Activated T-helper 1 cell treated with Interleukin-2 at 50 U/mL for 16 hours (primary cell): ENCODE measurements around the gene CACNA1B.
"Not testable (repeated sequence)": the region's sequence is repeated elsewhere in the genome, so short reads cannot be mapped to it uniquely, and the experiment has no call there.

Experiments
- DNase-seq: peaks from one replicate; pipeline ENCODE4 v3.0.0-alpha.2; 2020; ENCODE audit warnings: low read depth

The CACNA1B gene

DNA sequence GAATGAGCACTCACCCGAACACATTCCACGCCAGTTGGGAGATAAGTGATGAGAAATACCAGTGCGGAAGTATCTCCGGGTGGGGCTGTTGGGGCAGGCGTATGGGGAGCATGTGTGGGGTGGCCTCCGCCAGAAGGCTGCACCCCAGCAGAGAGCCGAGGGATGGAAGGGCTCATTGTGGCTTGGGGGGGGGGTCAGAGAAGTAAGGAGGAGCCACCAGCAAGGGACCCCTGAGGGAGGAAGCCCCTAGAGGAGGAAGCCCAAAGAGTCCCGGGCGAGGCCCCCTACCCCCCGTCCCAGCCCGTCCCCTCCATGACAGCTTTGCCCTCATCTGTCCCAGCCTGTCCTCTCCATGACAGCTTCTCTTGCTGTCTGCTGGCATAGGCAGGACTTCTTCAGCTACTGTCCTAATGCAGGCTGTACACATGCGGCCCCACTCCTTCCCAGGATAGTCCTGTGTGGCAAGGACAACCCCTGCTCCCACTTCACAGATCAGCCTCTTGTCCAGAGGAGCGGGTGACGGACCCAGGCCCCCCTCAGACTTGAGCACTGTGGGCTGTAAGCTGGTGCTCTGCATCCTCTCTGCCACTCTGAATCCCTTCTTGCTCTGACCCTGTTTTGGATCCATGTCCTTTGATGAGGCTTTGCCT, 239.6 kb downstream of the CACNA1B start:
- DNase-seq = no peak

DNA sequence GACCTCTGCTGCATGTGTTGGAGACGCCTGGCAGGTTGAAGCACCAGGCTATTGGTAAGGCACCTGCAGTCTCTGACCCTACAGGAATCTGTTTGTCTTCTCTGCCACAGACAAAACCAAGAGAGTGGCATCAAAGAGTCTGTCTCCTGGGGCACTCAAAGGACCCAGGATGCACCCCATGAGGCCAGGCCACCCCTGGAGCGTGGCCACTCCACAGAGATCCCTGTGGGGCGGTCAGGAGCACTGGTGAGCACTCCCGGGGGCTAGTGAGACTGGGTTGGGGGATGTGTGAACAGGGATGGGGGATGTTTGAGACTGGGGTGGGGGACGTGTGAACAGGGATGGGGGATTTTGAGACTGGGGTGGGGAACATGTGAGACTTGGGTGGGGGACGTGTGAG, 240.3 kb downstream of the CACNA1B start:
- no peak for DNase-seq

DNA sequence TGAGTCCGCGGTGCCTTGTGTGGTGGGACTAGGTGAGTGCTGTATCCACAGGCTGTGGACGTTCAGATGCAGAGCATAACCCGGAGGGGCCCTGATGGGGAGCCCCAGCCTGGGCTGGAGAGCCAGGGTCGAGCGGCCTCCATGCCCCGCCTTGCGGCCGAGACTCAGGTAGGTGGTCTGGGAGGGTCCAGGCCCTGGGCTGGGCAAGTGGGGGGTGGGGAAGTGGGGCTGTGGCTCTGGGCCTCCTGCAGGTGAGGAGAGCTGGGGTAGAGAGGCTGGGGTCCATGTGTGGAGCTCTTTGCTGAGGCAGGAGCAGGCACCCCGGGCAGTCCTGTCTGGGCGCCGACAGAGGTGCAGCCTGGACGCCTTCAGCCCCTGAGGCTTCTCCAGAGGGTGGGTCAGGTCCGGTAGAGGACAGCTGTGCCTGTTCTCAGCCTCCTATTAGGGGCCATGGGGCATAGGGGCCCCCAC, 241.1 kb downstream of the CACNA1B start:
- DNase-seq = no peak

DNA sequence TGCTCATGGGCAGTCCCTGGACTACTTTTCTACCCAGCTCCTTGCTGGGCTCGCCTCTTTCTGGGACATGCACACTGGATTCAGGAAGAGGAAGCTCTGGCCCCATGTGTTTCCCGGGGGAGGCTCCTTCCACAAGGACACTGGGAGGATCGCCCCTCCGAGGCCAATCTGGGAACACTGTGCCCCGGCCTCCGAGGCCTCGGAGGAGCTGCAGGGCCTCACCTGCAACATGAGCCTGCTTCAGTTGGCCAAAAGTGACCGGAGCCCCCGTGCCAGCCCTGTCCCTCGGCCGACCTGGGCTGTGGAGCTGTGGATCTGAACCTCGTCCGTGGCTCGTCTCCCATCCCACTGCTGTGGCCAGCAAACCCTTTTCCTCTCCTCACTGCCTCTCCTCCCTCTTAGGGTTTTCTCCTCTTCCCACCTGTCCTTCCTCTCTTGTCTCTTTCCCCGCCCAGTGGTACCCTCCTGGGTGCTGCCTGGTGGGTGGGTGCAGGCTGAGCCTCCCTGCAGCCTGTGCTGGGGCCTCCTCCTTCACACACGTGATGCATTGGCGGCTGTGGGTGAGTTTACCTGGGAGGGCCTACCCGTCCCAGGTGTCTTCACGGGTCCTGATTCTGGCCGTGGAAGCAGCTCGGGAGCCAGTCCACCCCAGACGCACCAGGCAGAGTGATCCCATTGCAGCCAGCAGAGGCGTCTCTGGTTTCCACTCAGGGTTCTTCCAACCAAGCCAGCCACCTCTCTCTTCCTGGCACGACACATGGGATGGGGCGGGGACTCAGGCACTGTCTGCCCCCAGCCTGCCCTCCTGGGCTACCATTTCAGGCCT, 241.8 kb downstream of the CACNA1B start:
- no peak for DNase-seq

DNA sequence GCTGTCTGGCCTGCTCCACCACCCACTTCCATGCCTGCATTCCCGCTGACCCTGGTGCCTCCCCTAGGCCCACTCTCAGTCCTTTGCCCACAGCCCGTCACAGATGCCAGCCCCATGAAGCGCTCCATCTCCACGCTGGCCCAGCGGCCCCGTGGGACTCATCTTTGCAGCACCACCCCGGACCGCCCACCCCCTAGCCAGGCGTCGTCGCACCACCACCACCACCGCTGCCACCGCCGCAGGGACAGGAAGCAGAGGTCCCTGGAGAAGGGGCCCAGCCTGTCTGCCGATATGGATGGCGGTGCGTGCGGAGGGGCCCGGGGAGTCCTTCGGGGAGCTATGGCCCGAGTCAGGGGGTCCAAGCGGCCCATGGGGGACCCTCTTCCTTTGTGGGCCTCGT, 242.5 kb downstream of the CACNA1B start:
- DNase-seq = no peak

DNA sequence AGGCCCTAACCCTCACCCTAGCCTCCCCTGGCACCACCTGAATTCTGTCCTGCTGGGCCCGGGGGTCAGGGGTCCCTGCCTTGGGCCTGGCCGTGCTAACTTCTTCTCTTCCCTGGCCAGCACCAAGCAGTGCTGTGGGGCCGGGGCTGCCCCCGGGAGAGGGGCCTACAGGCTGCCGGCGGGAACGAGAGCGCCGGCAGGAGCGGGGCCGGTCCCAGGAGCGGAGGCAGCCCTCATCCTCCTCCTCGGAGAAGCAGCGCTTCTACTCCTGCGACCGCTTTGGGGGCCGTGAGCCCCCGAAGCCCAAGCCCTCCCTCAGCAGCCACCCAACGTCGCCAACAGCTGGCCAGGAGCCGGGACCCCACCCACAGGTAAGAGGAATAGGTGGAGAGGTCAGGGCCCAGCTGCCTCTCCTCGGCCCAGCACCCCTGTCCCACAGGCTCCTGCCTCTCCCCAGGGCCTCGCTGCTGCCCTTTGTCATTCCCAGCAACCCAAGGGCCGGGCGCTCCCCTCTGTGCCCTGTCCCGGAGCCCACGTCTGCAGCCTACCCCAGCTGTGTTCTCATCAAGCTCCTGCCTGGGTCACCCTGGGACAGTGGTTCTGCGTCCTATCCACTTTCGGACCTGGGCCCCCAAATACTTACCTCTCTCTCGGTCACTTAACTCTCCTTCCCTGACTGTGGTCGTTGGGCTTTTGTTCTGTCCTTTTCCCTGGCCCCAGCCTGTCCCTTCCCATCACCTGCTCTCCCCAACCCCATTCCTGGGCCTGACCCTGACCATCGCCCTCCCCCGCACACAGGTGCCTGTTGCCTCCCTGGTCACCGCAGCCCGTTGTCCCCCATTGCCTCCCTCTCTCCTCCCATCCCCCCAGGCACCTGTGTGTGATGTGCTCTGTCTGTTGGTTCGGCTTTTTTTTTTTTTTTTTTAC, 243.2 kb downstream of the CACNA1B start:
- DNase-seq = no peak

DNA sequence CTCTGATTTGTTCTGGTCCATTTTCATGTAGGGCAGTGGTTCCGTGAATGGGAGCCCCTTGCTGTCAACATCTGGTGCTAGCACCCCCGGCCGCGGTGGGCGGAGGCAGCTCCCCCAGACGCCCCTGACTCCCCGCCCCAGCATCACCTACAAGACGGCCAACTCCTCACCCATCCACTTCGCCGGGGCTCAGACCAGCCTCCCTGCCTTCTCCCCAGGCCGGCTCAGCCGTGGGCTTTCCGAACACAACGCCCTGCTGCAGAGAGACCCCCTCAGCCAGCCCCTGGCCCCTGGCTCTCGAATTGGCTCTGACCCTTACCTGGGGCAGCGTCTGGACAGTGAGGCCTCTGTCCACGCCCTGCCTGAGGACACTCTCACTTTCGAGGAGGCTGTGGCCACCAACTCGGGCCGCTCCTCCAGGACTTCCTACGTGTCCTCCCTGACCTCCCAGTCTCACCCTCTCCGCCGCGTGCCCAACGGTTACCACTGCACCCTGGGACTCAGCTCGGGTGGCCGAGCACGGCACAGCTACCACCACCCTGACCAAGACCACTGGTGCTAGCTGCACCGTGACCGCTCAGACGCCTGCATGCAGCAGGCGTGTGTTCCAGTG, 244.0 kb downstream of the CACNA1B start:
- no peak for DNase-seq

DNA sequence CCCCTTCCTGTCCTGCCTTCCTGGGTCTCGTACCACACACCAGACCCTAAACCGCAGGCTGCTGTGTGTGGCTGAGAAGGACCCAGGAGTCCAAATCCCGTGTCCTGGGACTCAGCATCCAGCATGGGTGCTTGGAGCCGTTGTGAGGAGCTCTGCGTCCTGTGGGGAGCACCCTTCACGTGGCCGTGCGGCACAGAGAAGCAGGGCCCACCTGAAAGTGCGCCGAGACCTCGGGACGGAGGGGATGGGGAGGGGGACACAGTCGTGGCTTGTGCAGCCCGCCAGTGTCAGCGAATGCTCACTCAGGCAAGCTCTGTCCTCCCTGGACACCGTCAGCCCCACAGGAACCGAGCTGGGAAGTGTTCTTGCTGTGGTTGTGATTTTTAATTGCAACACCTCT, 244.6 kb downstream of the CACNA1B start:
- no peak for DNase-seq

DNA sequence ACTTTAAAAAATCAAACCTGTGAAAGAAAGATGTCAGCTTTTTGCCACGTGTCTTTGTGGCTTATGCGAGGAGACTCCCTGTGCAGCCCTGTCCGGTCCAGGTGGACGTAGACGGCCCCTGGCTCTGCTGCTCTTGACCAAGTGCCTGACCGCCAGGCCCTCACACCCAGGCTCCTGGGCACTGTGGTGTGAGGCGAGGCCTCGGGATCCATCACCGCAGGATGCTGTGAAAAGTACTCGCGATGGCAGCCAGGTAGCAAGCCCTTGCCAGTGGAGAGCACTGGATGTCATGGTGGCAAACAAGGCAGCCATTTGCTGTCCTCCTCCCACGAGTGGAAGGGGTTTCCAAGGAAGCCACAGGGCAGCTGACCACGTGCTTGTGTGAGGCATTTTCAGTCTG, 245.1 kb downstream of the CACNA1B start:
- no peak for DNase-seq

DNA sequence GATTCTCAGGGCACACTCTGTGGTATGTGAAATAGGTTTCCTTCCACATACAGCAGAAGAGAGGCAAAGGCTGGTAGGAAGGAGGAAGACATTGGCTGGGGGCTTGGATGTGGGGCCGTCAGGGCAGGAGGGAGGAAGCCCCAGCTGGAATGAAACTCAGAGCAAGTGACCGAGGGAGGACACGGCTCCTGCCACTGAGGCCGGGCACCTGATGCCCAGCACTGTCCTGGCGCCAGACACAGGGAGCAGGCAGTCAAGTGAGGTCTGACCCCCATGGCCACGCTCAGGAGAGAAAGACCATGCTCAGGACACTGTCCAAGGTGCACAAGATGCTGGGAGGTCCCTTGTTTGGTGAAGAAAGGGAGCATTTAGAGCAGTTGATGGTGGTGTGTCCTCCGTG, 245.5 kb downstream of the CACNA1B start:
- no peak for DNase-seq

DNA sequence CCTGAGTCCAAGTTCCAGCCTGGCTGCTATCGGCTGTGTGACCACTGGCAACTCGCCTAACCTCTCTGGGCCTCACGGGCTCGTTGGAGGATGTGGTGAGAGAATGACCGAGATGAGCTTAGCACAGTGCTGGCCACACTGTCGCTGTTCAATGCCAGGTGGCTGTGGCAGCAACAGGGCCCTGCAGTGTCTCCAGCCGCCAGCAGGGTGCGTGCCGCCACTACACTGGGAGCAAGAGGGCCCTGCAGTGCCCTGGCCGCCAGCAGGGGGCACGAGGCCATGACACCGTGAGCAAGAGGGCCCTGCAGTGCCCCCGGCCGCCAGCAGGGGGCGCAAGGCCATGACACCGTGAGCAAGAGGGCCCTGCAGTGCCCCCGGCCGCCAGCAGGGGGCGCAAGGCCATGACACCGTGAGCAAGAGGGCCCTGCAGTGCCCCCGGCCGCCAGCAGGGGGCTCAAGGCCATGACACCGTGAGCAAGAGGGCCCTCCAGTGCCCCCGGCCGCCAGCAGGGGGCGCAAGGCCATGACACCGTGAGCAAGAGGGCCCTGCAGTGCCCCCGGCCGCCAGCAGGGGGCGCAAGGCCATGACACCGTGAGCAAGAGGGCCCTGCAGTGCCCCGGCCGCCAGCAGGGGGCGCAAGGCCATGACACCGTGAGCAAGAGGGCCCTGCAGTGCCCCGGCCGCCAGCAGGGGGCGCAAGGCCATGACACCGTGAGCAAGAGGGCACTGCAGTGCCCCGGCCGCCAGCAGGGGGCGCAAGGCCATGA, 248.7 kb downstream of the CACNA1B start:
- not testable (repeated sequence) for DNase-seq

DNA sequence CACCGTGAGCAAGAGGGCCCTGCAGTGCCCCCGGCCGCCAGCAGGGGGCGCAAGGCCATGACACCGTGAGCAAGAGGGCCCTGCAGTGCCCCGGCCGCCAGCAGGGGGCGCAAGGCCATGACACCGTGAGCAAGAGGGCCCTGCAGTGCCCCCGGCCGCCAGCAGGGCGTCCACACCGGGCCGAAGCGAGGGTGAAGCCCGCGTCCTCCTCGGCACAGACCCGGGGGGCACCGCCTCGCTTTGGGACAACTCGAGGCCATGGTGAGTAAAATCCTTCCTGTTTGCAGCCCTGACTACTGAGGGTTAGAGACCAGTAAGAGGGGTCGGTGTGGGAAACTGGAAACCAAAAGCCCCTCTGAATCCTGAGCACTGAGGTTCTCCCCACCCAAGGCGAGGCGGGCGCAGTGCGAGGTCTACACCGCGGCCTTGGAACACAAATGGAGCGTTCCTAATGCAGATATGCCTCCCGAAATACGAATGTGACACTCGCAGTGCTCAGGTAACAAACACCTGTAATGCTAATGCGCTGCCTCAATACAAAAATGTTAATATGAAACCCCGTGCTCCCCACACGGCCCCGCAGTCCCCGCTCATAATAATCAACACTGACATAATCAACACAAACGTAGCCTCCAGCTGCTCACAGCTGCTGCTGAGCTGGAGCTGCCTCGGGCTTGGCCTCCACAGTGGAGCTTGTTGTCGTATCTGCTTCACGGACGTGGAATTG, 249.4 kb downstream of the CACNA1B start:
- DNase-seq = not testable (repeated sequence)

DNA sequence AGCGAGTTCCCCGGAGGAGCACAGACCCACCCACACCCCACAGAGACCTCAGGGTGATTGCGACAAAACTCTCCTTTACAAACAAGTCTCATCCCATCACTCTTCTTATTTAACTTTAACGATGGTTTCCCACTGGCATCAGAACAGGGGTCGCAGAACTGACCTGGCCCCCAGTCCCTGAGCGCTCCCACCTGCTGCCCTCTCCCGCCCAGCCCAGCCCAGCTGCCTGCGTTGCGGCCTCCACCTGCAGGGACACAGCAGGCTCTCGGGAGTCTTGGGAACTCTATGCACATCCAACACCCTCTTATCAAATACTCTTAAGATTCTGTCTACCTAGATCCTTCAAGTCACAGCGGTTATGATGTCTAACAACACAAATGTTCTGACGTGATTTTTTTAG, 250.4 kb downstream of the CACNA1B start:
- DNase-seq = not testable (repeated sequence)

DNA sequence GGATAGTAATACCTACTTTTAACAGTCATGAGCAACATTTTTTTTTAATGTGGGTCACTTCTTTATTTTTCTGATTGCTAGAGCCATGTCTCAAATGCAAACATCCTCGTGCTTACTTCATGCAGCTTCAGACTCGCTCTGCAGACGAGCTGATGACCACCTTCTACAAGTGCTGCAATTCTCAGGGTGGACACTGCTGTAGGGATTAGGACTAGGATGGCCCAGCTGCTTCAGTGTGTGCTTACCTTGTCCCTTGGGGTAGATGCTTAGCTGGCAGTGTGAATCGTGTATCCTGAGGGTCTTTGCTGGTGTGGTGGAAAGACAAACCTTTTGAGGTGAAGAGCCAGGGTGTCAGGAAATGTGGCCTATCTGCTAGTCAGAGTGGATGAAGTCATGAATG, 251.7 kb downstream of the CACNA1B start:
- DNase-seq = not testable (repeated sequence)

DNA sequence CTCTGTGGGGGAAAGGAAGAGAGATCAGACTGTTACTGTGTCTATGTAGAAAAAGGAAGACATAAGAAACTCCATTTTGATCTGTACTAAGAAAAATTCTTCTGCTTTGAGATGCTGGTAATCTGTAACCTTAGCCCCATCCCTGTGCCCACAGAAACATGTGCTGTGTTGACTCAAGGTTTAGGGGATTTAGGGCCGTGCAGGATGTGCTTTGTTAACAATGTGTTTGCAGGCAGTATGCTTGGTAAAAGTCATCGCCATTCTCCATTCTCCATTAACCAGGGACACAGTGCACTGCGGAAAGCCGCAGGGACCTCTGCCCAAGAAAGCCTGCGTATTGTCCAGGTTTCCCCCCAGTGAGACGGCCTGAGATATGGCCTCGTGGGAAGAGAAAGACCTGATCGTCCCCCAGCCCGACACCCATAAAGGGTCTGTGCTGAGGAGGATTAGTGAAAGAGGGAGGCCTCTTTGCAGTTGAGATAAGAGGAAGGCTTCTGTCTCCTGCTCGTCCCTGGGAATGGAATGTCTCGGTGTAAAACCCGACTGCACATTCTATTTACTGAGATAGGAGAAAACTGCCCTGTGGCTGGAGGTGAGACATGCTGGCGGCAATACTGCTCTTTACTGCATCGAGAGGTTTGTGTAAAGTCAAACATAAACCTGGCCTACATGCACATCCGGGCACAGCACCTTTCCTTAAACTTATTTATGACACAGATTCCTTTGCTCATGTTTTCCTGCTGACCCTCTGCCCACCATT, 255.5 kb downstream of the CACNA1B start:
- DNase-seq = not testable (repeated sequence)

DNA sequence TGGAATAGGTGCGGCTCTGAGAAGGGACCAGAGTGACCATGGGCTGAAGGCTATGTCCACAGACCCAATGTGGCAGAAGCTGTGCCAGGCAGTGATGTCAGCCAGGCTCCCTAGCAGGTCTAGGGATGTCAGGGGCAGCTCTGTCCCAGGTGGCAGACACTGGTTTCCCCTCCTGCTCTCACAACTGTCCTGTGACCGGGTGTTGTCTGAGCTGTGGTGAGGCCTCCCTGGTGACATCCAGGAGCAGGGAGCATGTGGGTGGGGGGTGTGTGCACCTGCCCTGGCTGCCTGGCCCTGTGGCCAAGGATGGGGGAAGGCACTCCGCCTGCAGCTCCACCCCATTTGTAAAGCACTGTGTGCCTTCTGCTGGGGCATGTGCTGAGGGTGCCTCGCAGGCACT, 257.0 kb downstream of the CACNA1B start:
- not testable (repeated sequence) for DNase-seq

DNA sequence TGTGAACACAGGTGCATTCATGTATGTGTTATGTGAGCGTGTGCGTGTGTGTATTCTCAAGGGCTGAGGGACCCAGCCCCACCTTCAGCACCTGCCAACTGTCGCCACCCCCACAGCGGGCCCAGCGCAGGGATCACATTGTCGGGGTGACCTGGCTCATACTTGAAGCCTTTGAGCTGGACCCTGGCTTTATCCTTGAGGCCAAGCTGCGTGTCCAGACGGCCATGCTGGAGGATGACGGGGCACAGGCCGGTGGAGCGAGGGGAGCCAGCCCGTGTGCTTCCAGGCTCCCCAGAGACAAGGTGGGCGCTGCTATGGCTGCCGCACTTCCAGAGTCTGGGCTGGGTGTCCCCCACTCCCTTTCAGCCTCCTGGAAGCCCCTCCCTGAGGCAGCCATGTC, 261.5 kb downstream of the CACNA1B start:
- DNase-seq = not testable (repeated sequence)

DNA sequence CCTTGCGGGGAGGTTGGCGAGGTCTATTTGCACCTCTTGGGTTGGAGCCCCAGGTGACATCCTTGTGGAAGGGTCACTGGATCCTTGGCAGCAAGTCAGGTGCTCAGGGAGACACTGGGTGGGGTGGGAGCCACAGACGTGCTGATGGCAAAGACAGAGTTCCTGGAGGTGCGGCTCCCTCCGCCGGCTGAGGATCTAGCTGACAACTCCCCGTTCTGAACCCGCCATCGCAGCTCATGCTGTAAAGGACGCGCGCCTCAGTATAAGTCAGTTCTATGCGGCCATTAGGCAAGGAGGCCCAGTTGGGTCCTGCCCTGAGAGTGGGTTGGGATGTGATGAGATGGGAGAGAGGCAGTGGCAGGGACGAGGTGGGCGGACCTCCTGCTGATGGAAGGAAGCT, 263.4 kb downstream of the CACNA1B start:
- DNase-seq = not testable (repeated sequence)

DNA sequence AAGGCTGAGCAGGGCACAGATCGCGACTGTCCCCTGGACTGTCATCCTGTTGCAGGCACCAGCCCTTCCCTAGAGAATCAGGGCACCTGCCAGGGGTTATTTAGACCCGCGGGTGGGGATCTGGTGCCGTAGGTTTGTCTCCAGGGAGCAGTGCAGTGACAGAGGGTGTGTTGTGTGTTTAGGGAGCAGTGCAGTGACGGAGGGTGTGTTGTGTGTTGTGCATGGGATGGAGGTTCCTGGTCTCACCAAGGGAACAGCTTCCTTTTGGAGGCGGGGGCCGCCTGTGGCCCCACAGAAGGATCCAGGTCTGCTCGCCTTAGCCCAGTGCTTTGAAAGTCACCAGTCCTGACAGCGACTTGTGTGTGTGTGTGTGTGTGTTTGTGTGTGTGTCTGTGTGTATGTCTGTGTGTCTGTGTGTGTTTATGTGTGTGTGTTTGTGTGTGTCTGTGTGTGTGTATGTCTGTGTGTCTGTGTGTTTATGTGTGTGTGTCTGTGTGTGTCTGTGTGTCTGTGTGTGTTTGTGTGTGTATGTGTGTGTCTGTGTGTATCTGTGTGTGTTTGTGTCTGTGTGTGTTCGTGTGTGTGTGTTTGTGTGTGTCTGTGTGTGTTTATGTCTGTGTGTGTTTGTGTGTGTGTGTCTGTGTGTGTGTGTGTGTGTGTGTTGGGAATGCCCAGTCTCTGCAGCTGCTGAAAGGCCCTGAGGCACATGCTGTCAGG, 265.1 kb downstream of the CACNA1B start:
- not testable (repeated sequence) for DNase-seq
